GM19193 (cell line): Measurements from ENCODE around the gene FCER2.

Experiments used
- POLR2A ChIP-seq: IDR thresholded peaks from 4 replicates; pipeline ENCODE4 v1.6.1; 2011; ENCODE audit not compliant: insufficient read depth, insufficient read length; ENCODE audit errors: extremely low read depth

FCER2 gene

DNA sequence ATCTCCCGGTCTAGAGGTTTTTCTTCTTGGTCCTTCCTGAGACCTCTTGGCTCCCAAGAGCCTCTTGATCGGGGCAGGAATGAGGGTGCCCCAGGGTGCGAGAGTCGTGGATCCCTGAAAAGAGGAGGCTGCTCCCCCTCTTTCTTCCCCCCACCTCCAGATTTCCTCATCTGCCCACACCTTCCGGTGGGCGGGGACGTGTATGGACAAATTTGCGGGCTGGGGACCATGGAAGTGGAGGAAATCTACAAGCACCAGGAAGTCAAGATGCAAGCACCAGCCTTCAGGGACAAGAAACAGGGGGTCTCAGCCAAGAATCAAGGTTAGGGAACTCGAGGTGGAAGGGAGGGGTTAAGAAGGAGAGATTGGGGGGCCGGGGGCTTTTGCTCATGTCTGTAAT, 25.1 kb downstream of the FCER2 start, which contains the start of gene MCEMP1:
MCEMP1 (plus strand) TSS at position 237 of the 400 bp plus-strand sequence; CDS start at position 268, 31 bp downstream.
- no peak for TF ChIP-seq POLR2A

DNA sequence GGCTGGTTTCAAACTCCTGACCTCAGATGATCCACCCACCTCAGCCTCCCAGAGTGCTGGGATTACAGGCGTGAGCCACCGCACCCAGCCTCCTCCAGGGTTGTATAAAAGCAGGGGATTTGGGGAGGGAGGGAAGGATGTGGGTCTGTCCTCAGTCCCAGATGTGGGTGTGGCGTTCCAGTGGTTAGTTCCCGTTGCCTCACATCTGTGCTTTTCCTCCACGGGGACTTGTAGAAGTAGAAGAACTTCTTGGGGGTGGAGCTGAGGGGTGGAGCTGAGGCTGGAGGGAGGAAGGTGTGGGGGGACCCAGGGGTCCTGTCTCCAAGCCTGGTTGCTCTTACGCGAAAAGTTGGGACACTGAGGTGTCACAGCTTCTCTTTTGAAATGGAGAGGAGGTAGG, 25.6 kb downstream of the FCER2 start:
- TF ChIP-seq POLR2A: no peak

DNA sequence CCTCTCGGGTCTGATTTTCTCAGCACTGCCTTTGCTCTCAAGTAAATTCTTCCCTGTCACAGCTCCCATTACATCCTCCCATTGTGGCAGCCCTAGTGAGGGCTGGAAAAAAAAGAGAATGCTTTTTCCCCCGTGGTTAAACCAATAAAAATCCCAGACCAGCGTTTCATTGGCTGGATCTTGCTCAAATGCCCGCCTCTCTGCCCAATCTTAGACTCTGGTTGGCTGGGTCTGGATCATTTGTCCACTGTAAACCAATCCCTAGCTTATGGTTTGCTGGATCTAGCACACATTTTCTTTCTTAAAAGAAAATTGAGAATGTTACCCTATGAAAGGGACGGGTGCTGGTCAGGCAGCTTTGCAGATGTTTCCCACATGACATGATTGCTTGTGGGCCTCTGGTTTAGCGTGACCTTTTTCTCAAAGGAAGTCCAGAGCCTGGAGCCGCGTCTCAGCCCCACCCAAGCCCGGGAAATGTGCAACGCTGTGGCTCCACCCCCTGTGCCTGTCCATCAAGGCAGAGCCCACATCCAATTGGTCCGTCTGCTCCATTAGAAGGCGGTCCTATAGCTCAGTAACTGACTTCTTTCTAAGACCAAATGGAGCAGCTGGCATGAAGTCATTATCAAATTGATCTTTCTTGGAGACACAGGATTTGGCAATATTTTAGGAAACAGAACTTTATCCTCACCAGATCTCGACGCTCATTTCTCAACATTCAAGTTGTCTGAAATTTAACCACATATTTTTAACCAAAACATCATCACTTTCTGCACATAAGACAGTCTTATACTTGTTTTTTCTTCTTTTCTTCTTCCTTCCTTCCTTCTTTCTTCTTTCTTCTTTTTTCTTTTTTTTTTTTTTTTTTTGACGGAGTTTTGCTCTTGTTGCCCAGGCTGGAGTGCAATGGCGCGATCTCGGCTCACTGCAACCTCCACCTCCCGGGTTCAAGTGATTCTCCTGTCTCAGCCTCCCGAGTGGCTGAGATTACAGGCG, 27.6 kb downstream of the FCER2 start:
- no peak for TF ChIP-seq POLR2A

DNA sequence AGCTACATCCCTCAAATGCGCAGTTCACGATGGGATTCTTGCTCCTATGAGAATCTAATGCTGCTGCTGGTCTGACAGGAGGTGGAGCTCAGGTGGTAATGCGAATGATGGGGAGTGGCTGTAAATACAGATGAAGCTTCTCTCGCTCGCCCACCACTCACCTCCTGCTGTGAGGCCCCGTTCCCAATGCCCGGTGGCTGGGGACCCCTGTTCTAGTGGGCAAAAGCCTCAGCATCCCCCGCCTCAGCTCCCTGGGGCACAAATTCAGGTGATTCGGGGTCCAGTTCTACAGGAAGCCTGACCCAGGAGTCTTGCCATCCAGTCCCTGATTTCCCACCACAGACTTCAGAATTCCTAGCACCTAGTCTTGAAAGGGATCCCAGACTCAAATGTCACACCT, 29.4 kb downstream of the FCER2 start:
- no peak for TF ChIP-seq POLR2A

DNA sequence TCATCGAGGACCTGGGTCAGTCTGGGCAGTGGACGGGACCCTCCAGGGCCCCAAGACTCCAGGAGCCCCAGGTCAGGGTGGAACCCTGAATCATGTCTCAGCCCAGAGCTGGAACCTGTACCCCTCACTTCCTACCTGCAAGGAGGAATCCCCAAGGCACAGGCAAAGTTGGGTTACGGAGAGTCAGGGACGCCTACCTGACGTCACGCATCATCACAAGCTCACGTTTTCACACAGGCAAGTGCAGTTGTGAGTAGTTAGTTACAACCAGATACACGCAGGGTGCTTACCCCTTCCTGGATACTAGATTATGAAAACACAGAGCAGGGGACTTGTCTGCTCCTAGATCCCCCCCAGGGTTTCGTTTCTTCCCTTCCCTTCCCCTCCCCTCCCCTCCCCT, 31.1 kb downstream of the FCER2 start:
- no peak for TF ChIP-seq POLR2A

DNA sequence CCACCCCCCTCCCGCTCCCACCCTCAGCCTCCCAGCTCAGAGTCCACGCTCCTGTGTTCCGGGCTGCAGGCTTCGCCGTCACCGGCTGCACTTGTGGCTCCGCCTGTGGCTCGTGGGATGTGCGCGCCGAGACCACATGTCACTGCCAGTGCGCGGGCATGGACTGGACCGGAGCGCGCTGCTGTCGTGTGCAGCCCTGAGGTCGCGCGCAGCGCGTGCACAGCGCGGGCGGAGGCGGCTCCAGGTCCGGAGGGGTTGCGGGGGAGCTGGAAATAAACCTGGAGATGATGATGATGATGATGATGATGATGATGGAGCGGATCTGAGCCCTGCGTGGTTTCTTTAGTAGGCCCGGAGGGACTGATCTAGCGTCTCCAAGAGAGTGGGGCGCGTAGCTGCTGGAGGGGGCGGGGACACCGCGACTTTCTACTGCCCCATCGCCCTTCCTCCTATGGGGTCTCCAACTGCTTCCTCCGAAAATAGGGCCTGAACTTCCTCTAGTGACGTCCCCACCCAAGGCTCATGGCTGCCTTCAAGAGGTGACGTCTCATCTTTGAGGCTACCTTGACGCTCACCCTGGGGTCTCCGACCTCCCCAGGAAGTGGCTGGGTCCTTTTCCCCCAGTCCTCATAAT, 31.7 kb downstream of the FCER2 start:
- TF ChIP-seq POLR2A: no peak

DNA sequence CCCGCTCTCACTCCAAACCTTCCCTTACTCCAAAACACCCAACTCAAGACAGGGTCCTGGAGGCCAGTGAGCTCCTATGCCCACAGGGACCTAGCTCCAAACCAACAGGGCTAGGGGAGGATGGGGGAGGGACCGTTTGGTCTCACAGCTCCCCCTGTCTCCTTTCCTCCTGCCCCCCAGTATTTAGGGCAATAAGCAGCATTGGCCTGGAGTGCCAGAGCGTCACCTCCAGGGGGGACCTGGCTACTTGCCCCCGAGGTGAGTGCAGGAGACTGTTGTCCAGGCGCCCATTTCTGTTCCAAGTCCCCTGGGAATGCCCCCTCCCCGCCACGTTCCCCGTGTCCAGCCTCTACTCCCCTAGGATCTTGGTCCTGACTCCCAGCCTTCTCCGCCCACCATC, 32.3 kb downstream of the FCER2 start:
- TF ChIP-seq POLR2A: no peak

DNA sequence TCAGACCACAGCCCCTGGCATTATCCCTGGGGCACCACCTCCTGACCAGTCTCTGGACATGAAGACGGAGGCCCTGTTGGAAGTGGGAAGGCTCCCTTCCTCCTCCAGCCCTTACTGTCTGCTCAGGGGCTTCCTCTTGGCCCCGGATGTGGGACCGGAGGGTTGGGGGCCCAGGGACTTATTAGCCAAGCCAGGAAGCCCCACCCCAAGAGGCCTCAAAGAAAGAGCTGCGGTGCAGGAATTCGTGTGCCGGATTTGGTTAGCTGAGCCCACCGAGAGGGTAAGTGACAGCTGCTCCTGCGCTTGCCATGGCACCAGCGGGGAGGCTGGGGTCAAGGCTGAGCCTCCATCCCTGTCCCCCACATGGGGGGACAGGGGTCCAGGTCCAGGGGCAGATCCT, 33.1 kb downstream of the FCER2 start, which contains the start of gene RETN:
RETN (plus strand) TSS at position 208 of the 400 bp plus-strand sequence. CDS start 278 bp downstream, outside the sequence.
- TF ChIP-seq POLR2A: no peak

DNA sequence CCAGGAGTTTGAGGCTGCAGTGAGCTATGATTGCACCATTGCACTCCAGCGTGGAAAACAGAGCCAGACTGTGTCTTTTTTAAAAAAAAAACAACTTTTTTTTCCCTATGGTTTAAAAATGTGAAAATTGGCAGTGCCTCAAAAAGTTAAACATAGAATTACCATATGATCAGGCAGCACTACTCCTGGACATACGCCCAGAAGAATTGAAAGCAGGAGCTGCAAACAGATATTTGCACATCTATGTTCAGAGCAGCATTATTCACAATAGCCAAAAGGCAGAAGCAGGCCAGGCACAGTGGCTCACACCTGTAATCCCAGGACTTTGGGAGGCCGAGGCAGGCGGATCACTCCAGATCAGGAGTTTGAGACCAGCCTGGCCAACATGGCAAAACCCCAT, 36.9 kb downstream of the FCER2 start:
- TF ChIP-seq POLR2A: no peak

DNA sequence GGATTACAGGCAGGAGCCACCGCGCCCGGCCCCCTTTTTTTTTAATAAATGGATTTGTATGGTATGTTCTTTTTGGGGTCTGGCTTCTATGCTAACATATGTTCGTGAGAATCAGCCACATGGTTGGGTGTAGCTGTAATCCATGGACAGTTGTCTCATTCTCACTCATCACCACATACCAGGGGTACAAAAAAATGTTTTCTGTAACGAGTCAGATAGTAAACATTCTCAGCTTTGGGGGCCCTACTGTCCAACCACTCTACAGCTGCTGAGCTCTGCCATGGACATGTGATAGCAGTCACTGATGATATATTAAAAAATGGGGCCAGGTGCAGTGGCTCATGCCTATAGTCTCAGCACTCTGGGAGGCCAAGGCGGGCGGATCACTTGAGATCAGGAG, 38.2 kb downstream of the FCER2 start:
- no peak for TF ChIP-seq POLR2A

DNA sequence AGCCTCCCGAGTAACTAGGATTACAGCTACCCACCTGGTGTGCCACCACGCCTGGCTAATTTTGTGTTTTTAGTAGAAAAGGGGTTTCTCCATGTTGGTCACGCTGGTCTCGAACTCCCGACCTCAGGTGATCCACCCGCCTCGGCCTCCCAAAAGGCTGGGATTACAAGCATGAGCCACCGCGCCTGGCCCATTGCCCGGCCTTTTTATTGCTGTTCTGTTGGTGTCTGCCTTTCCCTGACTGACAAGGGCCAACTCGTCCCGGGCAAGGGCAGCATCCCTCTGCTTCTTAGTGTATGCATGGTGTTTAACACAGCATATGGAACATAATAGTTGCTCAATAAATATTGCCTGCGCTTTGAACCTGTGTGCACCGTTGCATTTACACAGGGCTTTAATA, 39.3 kb downstream of the FCER2 start:
- TF ChIP-seq POLR2A: no peak

DNA sequence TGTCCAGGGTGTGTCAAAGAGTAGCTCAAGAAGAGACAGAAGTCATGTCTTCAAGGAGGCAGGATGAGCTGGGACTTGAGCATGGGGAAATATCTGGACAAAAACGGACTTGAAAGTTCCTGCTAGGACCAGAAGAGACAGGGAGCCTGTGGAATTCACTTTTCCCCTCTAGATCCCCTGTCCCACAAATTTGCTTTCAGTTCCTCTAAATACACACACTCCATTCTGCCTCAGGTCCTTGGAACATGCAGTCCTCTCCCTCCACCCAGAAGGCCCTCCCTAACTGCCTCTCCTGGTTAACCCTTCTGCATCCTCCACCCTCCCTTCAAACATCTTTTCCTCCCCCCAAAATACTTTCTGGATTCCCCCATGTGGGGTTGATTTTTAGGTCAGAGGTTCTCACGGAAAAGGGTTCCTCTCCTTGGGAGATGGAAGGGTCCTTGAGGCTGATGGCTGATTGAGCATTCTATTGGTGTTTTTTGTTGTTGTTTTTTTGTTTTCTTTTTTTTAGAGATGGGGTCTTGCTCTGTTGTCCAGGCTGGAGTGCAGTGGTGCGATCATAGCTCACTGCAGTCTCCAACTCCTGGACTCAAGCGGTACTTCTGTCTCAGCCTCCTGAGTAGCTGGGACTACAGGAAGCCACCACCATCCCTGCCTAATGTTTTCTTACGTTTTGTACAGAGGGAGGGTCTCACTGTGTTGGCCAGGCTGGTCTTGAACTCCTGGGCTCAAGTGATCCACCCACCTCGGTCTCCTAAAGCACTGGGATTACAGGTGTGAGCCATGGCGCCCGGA, 40.0 kb downstream of the FCER2 start:
- no peak for TF ChIP-seq POLR2A

DNA sequence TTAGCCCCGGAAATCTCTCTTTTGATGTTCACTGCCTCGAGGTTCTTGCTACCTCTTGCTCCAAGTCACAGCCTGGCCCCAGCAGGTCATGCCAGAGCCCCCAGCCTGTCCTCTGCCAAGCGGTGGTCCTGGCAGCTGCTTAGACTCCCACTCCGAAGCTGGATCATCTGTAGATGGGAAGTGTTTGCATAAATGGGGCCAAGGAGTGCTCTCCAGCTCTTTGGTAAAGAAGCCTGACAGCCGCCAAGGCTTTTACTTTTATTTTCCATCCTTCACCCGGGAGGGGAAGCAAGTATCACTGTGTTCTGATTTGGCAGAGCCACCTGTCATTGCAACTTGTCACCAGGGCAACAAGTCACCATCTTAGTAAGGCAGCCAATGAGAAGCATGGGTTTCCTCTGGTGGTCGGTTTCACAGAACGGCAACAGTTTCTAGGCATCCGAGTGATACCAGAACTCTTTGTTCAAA, 43.7 kb downstream of the FCER2 start:
- TF ChIP-seq POLR2A: peak; percentile 44

DNA sequence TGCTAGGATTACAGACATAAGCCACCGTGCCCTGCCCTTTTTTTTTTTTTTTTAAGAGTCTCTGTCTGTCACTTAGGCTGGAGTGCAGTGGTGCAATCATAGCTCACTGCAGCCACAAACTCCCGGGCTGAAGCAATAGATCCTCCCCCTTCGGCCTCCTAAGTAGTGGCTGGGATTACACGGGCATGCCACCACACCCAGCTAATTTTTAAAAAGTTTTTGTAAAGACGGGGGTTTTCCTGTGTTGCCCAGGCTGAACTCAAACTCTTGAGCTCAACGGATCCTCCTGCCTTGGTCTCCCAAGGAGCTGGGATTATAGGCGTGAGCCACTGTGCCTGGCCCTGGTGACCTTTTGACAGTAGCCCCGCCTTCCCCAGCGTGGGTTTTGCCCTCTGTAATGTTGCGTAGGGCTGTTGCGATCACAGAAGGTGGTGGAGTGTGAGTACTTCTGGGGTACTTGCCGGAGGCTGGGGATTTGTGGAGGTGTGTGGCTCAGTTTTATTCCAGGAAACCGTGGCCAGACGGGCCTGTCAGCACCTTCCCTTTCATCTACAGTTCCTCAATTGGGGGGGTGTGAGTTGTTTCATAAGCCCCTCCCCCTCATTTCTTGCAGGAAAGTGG, 44.7 kb downstream of the FCER2 start:
- TF ChIP-seq POLR2A: no peak
